PC-9 (cell line): Measurements from ENCODE around the gene CCDC146.

Source experiments
- EZH2 ChIP-seq: fragments of 200-600 bp; sonication (generic); IDR thresholded peaks from 2 replicates; pipeline ENCODE4 v1.8.0; 2017; ENCODE audit warnings: antibody characterized with exemption, low read depth
- TF ChIP-seq, protein P1 (sequence below): fragments of 200-600 bp; sonication (generic); conservative IDR thresholded peaks from 2 replicates; pipeline ENCODE4 v1.6.1; 2017; ENCODE audit warnings: mixed run types, antibody characterized with exemption, mild to moderate bottlenecking, moderate library complexity

GRCh38 chr7:77253151-77253550 lies 130.7 kb downstream of the CCDC146 start:
- TF ChIP-seq, protein P1, sequence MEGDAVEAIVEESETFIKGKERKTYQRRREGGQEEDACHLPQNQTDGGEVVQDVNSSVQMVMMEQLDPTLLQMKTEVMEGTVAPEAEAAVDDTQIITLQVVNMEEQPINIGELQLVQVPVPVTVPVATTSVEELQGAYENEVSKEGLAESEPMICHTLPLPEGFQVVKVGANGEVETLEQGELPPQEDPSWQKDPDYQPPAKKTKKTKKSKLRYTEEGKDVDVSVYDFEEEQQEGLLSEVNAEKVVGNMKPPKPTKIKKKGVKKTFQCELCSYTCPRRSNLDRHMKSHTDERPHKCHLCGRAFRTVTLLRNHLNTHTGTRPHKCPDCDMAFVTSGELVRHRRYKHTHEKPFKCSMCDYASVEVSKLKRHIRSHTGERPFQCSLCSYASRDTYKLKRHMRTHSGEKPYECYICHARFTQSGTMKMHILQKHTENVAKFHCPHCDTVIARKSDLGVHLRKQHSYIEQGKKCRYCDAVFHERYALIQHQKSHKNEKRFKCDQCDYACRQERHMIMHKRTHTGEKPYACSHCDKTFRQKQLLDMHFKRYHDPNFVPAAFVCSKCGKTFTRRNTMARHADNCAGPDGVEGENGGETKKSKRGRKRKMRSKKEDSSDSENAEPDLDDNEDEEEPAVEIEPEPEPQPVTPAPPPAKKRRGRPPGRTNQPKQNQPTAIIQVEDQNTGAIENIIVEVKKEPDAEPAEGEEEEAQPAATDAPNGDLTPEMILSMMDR = no peak
- no peak for TF ChIP-seq EZH2
